Smooth muscle cell (in vitro differentiated cells): ENCODE data around the gene WNT3A. TPM values are rescaled to one million over a fixed set of nuclear protein-coding genes. Genes with fewer than 3 reads are reported as not detected.

ENCODE experiments used
- DNase-seq: peaks from one replicate; lab custom pipeline; 2025; ENCODE audit not compliant: unreplicated experiment; lab: John Stamatoyannopoulos, UW
- H2AFZ ChIP-seq: fragments of 200-600 bp; sonication (generic); 2 replicates; pipeline ENCODE4 v1.6.0; 2016; ENCODE audit warnings: antibody characterized with exemption, low read depth, mild to moderate bottlenecking
- H3F3A ChIP-seq: fragments of 200-600 bp; sonication (generic); 2 replicates; pipeline ENCODE4 v1.6.0; 2017; ENCODE audit warnings: antibody characterized with exemption, low read depth
- H3K27ac ChIP-seq: fragments of 200-600 bp; sonication (generic); 2 replicates; pipeline ENCODE4 v1.5.1; 2016; ENCODE audit warnings: low read depth, mild to moderate bottlenecking
- H3K27me3 ChIP-seq: fragments of 200-600 bp; sonication (generic); 2 replicates; pipeline ENCODE4 v1.6.1; 2016; ENCODE audit warnings: low read depth, mild to moderate bottlenecking
- H3K36me3 ChIP-seq: fragments of 200-600 bp; sonication (generic); 2 replicates; pipeline ENCODE4 v1.5.1; 2016; ENCODE audit warnings: low read depth
- H3K4me1 ChIP-seq: fragments of 200-600 bp; sonication (generic); 2 replicates; pipeline ENCODE4 v1.5.1; 2016; ENCODE audit warnings: low read depth
- H3K4me2 ChIP-seq: fragments of 200-600 bp; sonication (generic); 2 replicates; pipeline ENCODE4 v1.6.0; 2016; ENCODE audit warnings: mild to moderate bottlenecking
- H3K4me3 ChIP-seq: fragments of 200-600 bp; sonication (generic); 2 replicates; pipeline ENCODE4 v1.5.1; 2016; ENCODE audit warnings: mild to moderate bottlenecking
- H3K79me2 ChIP-seq: fragments of 200-600 bp; sonication (generic); 2 replicates; pipeline ENCODE4 v1.6.0; 2016; ENCODE audit warnings: low read depth, mild to moderate bottlenecking
- H3K9ac ChIP-seq: fragments of 200-600 bp; sonication (generic); 2 replicates; pipeline ENCODE4 v1.6.0; 2016; ENCODE audit warnings: low read depth
- H3K9me3 ChIP-seq: fragments of 200-600 bp; sonication (generic); replicated peaks from 2 replicates; pipeline ENCODE4 v1.5.1; 2016; ENCODE audit warnings: low read depth
- H4K20me1 ChIP-seq: fragments of 200-600 bp; sonication (generic); 2 replicates; pipeline ENCODE4 v1.6.0; 2016; ENCODE audit warnings: low read depth
- WGBS: methylation state at CpG from one replicate; pipeline ENCODE4 v1.1.7; 2016; ENCODE audit warnings: low lambda C conversion rate; 5-methylcytosine and 5-hydroxymethylcytosine counted together
- polyA plus RNA-seq: library from polyadenylated mRNA; unstranded; fragments of >200 nt; fragmentation: Nextera tagmentation; extraction: Ambion mirVana; gene quantifications from 2 replicates; pipeline ENCODE4 v1.2.1, GENCODE V29; 2016
- total RNA-seq: library from RNA; depleted of rRNA; stranded (reverse); fragments of >200 nt; gene quantifications from 2 replicates; pipeline ENCODE4 v1.2.3, GENCODE V29; 2014
- TF ChIP-seq, protein P1 (sequence below): fragments of 200-600 bp; sonication (generic); IDR thresholded peaks from 2 replicates; pipeline ENCODE4 v1.5.1; 2017; ENCODE audit warnings: borderline replicate concordance, mild to moderate bottlenecking, antibody characterized with exemption; ENCODE audit not compliant: insufficient read depth, poor library complexity, severe bottlenecking

WNT3A gene
- total and polyA plus RNA-seq, 2 experiments from 2014 or later: 0.13 TPM; not detected in 1

DNA sequence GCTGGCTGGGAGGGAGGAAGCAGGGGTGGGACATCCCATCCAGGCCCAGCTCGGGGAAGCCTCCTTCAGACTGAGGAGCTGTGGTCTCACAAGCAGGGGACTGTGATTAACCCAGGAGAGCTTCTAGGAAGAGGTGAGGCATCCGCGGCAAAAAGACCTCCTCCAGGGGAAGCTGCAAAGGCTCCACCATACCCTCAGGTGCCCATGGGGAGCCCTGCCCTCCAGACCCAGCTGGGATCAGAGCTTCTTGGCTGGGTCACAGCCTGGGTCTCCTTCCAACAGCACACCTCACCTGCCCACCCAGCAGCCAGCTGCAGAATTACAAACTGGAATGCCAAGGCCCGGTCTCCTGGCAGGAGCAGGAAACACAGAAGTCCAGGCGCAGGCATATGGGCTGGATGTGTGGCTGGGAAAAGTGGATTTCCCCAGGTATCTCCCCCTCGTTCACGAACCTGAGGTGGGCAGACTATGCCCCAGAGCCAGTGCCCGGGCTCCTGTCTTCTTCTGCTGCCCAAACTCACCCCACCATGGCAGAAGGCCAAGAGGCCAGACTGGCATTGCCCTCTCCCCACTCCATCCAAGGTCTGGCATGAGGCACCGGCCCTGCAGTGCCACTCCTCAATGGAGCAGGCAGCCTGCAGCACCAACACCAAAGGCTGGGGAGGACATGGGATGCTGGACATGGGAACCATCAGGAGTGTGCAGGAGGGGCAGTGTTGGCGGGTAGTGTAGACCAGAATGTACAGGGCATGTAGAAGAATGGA, 60.3 kb downstream of the WNT3A start:
- H3K4me3 ChIP-seq: no peak overlapping the region
- H3K9me3 ChIP-seq: no peaks in the 10 kb centered on the region
- DNase-seq: no peak
- H3K27me3 ChIP-seq: peaks cover 25% of the 10 kb centered on the region
- H3K4me1 ChIP-seq: no peaks in the 10 kb centered on the region
- H3K9ac ChIP-seq: no peak overlapping the region
- no peaks in the 10 kb centered on the region for H4K20me1 ChIP-seq
- H3K79me2 ChIP-seq: no peaks in the 10 kb centered on the region
- WGBS: 75% methylated on average over 10 of the region's 10 CpGs
- H3K27ac ChIP-seq: no peak overlapping the region
- no peak overlapping the region for H3K4me2 ChIP-seq
- no peaks in the 10 kb centered on the region for H3F3A ChIP-seq
- no peaks in the 10 kb centered on the region for H3K36me3 ChIP-seq
- TF ChIP-seq, protein P1, sequence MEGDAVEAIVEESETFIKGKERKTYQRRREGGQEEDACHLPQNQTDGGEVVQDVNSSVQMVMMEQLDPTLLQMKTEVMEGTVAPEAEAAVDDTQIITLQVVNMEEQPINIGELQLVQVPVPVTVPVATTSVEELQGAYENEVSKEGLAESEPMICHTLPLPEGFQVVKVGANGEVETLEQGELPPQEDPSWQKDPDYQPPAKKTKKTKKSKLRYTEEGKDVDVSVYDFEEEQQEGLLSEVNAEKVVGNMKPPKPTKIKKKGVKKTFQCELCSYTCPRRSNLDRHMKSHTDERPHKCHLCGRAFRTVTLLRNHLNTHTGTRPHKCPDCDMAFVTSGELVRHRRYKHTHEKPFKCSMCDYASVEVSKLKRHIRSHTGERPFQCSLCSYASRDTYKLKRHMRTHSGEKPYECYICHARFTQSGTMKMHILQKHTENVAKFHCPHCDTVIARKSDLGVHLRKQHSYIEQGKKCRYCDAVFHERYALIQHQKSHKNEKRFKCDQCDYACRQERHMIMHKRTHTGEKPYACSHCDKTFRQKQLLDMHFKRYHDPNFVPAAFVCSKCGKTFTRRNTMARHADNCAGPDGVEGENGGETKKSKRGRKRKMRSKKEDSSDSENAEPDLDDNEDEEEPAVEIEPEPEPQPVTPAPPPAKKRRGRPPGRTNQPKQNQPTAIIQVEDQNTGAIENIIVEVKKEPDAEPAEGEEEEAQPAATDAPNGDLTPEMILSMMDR: no peak
- H2AFZ ChIP-seq: no peak overlapping the region

DNA sequence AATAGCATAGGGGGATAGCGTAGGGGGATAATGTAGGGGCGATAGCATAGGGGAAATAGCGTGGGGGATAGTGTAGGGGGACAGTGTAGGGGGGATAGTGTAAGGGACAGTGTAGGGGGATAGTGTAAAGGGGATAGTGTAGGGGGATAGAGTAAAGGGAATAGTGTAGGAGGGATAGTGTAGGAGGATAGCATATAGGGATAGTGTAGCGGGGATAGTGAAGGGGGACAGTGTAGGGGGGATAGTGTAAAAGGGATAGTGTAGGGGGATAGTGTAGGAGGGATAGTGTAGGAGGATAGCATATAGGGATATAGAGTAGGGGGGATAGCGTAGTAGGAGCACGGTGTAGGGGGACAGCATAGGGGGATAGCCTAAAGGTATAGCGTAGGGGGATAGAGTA, 61.6 kb downstream of the WNT3A start:
- Histone ChIP-seq H3K9me3 (no peaks in the 10 kb centered on the region), H3K4me1 (no peaks in the 10 kb centered on the region), H3K79me2 (no peaks in the 10 kb centered on the region), H3K27me3 (peaks cover 25% of the 10 kb centered on the region), H3F3A (no peaks in the 10 kb centered on the region), H3K9ac (no peak overlapping the region), H4K20me1 (no peaks in the 10 kb centered on the region), H3K4me2 (no peak overlapping the region), H3K36me3 (no peaks in the 10 kb centered on the region), H3K27ac (no peak overlapping the region), H3K4me3 (no peak overlapping the region), H2AFZ (no peak overlapping the region)
- TF ChIP-seq, protein P1: no peak
- WGBS: 82% methylated on average over 5 of the region's 7 CpGs
- DNase-seq: no peak

DNA sequence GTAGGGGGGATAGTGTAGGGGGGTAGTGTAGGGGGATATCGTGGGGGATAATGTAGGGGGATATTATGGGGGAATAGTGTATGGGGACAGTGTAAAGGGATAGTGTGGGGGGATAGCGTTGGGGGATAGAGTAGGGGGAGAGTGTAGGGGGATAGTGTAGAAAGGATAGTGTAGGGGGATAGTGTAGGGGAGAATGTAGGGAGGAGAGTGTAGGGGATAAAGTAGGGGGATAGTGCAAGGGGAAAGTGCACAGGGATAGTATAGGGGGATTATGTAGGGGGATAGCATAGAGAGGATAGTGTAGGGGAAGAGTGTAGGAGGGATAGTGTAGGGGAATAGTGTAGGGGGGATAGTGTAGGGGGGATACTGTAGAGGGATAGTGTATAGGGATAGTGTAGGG, 63.4 kb downstream of the WNT3A start:
- Histone ChIP-seq H3K36me3 (no peaks in the 10 kb centered on the region), H3K4me3 (no peak overlapping the region), H2AFZ (no peak overlapping the region), H3K79me2 (no peaks in the 10 kb centered on the region), H3K9ac (no peak overlapping the region), H3K27me3 (peaks cover 25% of the 10 kb centered on the region), H4K20me1 (peaks cover 13% of the 10 kb centered on the region), H3K27ac (no peak overlapping the region), H3K9me3 (no peaks in the 10 kb centered on the region), H3K4me1 (peaks cover 6% of the 10 kb centered on the region), H3K4me2 (no peak overlapping the region), H3F3A (no peaks in the 10 kb centered on the region)
- TF ChIP-seq, protein P1: no peak
- DNase-seq: no peak
- WGBS: 31% methylated on average over 2 of the region's 2 CpGs

DNA sequence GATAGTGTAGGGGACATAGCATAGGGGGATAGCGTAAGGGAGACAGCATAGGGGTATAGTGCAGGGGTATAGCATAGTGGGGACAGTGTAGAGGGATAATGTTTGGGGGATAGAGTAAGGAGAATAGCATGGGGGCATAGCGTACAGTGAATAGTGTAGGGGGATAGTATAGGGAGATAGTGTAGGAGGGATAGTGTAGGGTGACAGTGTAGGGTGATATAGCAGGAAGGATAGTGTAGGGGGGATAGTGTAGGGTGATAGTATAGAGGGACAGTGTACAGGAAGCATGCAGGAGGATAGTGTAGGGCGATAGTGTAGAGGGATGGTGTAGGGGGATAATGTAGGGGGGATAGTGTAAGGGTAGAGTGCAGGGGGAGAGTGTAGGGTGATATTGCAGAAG, 64.1 kb downstream of the WNT3A start:
- H3K4me2 ChIP-seq: no peak overlapping the region
- no peaks in the 10 kb centered on the region for H3K9me3 ChIP-seq
- no peak for DNase-seq
- H3K9ac ChIP-seq: no peak overlapping the region
- TF ChIP-seq, protein P1: no peak
- H3K27ac ChIP-seq: no peak overlapping the region
- no peaks in the 10 kb centered on the region for H3K36me3 ChIP-seq
- no peak overlapping the region for H3K4me3 ChIP-seq
- 76% methylated on average over 3 of the region's 3 CpGs for WGBS
- H3K79me2 ChIP-seq: no peaks in the 10 kb centered on the region
- peaks cover 20% of the 10 kb centered on the region for H4K20me1 ChIP-seq
- H3K27me3 ChIP-seq: peaks cover 25% of the 10 kb centered on the region
- H3F3A ChIP-seq: no peaks in the 10 kb centered on the region
- H3K4me1 ChIP-seq: peaks cover 6% of the 10 kb centered on the region
- H2AFZ ChIP-seq: no peak overlapping the region
